GM12872 (cell line): ENCODE results near the gene ADM.

Source experiments
- TF ChIP-seq, protein P1 (sequence below): IDR thresholded peaks from 3 replicates; pipeline ENCODE4 v1.5.1; 2011; ENCODE audit warnings: low read depth, mild to moderate bottlenecking, low read length, moderate library complexity; ENCODE audit not compliant: insufficient read depth

Gene ADM

GRCh38 chr11:10268746-10269488, 36.0 kb upstream of the ADM start:
- TF ChIP-seq, protein P1, sequence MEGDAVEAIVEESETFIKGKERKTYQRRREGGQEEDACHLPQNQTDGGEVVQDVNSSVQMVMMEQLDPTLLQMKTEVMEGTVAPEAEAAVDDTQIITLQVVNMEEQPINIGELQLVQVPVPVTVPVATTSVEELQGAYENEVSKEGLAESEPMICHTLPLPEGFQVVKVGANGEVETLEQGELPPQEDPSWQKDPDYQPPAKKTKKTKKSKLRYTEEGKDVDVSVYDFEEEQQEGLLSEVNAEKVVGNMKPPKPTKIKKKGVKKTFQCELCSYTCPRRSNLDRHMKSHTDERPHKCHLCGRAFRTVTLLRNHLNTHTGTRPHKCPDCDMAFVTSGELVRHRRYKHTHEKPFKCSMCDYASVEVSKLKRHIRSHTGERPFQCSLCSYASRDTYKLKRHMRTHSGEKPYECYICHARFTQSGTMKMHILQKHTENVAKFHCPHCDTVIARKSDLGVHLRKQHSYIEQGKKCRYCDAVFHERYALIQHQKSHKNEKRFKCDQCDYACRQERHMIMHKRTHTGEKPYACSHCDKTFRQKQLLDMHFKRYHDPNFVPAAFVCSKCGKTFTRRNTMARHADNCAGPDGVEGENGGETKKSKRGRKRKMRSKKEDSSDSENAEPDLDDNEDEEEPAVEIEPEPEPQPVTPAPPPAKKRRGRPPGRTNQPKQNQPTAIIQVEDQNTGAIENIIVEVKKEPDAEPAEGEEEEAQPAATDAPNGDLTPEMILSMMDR = no peak

- TF ChIP-seq, protein P1 = no peak
These were observed 32.7 kb upstream of the ADM start for GRCh38 chr11:10272132-10272531.

- TF ChIP-seq, protein P1 = no peak
These were observed 31.1 kb upstream of the ADM start for GRCh38 chr11:10273738-10274137.

DNA sequence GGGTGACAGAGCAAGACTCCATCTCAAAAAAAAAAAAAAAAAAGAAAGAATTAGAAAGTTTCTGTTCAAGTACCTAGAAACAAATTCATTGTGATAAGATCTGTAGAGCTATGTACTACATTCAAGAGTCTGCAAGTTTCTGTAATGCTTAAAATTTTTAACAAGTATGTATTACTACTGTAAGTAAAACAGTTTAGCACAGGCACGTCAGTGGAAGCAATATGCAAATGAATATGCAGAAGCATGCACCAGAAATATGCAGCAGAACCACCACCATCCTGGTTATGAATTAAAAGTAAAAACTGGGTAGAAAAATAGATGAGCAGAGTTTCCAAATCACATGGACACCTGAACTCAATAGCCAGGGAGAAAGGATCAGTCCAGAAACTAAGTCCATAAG, 30.1 kb upstream of the ADM start:
- TF ChIP-seq, protein P1 = no peak

DNA sequence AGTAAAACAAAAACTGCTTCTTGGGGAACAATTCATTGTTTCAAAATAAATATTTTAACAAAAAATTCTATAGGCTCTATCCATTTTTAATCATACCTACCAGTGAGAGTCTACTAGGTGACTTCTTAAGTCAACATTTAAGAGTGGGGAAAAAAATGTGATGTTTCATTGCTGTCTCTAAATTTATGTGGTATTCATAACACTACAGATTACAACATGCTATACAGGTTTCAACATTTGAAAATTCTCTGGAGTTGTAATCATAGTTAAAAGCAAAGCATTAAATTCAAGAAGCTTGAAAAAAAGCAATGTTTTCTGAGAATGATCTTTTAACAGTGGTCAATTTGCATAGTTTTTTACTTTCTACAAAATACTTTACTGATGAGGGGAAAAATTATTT, 29.2 kb upstream of the ADM start:
- TF ChIP-seq, protein P1 = no peak

- TF ChIP-seq, protein P1 = no peak
These were observed 22.8 kb upstream of the ADM start for GRCh38 chr11:10282117-10282516.

- TF ChIP-seq, protein P1 = no peak
These were observed 20.9 kb upstream of the ADM start for GRCh38 chr11:10283991-10284390.
